GM18907 (cell line): ENCODE data around the gene PODXL2.
"Not testable (repeated sequence)": the region's sequence is repeated elsewhere in the genome, so short reads cannot be mapped to it uniquely, and the experiment has no call there.

ENCODE experiments used
- ATAC-seq: cut with Tn5 transposase; IDR thresholded peaks from one replicate; pipeline ENCODE4 v1.9.1; 2021; ENCODE audit warnings: mild to moderate bottlenecking, moderate library complexity; ENCODE audit not compliant: unreplicated experiment

Gene PODXL2

GRCh38 chr3:127688416-127689265, 59.7 kb downstream of the PODXL2 start:
- no peak for ATAC-seq

GRCh38 chr3:127689266-127689860, 60.4 kb downstream of the PODXL2 start:
- ATAC-seq = no peak

GRCh38 chr3:127690106-127690505, 61.1 kb downstream of the PODXL2 start:
- ATAC-seq = no peak

GRCh38 chr3:127690823-127691452, 62.0 kb downstream of the PODXL2 start:
- ATAC-seq = no peak

GRCh38 chr3:127691489-127691888, 62.5 kb downstream of the PODXL2 start:
- ATAC-seq = no peak

- no peak for ATAC-seq
Measured at GRCh38 chr3:127691974-127692373, 63.0 kb downstream of the PODXL2 start.

- no peak for ATAC-seq
Measured at GRCh38 chr3:127692501-127693335, 63.7 kb downstream of the PODXL2 start.

GRCh38 chr3:127693336-127693843, 64.4 kb downstream of the PODXL2 start:
- no peak for ATAC-seq

- no peak for ATAC-seq
Measured at GRCh38 chr3:127694467-127695215, 65.7 kb downstream of the PODXL2 start.

- peak; percentile 54 for ATAC-seq
Measured at GRCh38 chr3:127697551-127698240, 68.7 kb downstream of the PODXL2 start.

- no peak for ATAC-seq
Measured at GRCh38 chr3:127698286-127698685, 69.3 kb downstream of the PODXL2 start.

- ATAC-seq = no peak
Measured at GRCh38 chr3:127698691-127699415, 69.9 kb downstream of the PODXL2 start.

GRCh38 chr3:127699416-127700300, 70.7 kb downstream of the PODXL2 start:
- ATAC-seq = no peak

- no peak for ATAC-seq
Measured at GRCh38 chr3:127700406-127700805, 71.4 kb downstream of the PODXL2 start.

GRCh38 chr3:127701280-127701911, 72.4 kb downstream of the PODXL2 start:
- ATAC-seq = no peak

- no peak for ATAC-seq
Measured at GRCh38 chr3:127702151-127702578, 73.2 kb downstream of the PODXL2 start.

GRCh38 chr3:127704840-127705239, 75.9 kb downstream of the PODXL2 start:
- ATAC-seq = not testable (repeated sequence)
